B cell (primary cell): ENCODE measurements around the gene CEP112. TPM values are rescaled to one million over a fixed set of nuclear protein-coding genes. Genes with fewer than 3 reads are reported as not detected.

Source experiments
- ATAC-seq: fragments of 200-7000 bp; cut with Tn5 transposase; one replicate; pipeline ENCODE4 v1.10.0; 2021; ENCODE audit warnings: low read depth, mild to moderate bottlenecking, moderate number of reproducible peaks, moderate library complexity
- CTCF ChIA-PET: fragments of 350-600 bp; sonication (Branson Sonifier 250); formaldehyde crosslinking; loops from one replicate; lab custom pipeline; 2021; ENCODE audit warnings: antibody characterized with exemption, inconsistent platforms; lab: Charles Lee
- POLR2A ChIA-PET: fragments of 350-600 bp; sonication (Branson Sonifier 250); formaldehyde crosslinking; loops from one replicate; lab custom pipeline; 2021; ENCODE audit warnings: antibody characterized with exemption; lab: Charles Lee
- DNase-seq: peaks from one replicate; pipeline ENCODE4 v3.0.0; 2013
- H2AFZ ChIP-seq: 2 replicates; pipeline ENCODE4 v1.6.1; 2012; ENCODE audit warnings: mild to moderate bottlenecking, low read depth, low read length; ENCODE audit not compliant: insufficient read depth, poor library complexity, severe bottlenecking
- H3K27ac ChIP-seq, 2 donors: 1 replicate in 1 of 2; 2 replicates in 1 of 2; pipeline ENCODE4 v1.5.1; 2012 to 2013; ENCODE audit warnings: low read length in 2 of 2, mild to moderate bottlenecking in 2 of 2, moderate library complexity in 1 of 2
- H3K27me3 ChIP-seq, 4 experiments: fragments of 200-600 bp in 1 of 4; sonication (generic) in 1 of 4; replicated peaks in 1 of 4; 1 replicate in 2 of 4; 2 replicates in 2 of 4; pipeline versions ENCODE4 v1.6.1 to v1.7.0; 2013 to 2016; ENCODE audit warnings: low read length in 3 of 4, mild to moderate bottlenecking in 2 of 4, mixed read lengths in 1 of 4, moderate library complexity in 1 of 4; ENCODE audit not compliant: insufficient read depth in 4 of 4, control insufficient read depth in 3 of 4; ENCODE audit errors: control extremely low read depth in 1 of 4
- H3K36me3 ChIP-seq, 2 experiments: replicated peaks in 1 of 2; 1 replicate in 1 of 2; 2 replicates in 1 of 2; pipeline versions ENCODE4 v1.6.1 to v1.7.1; 2013; ENCODE audit warnings: low read length in 1 of 2; ENCODE audit not compliant: insufficient read depth in 2 of 2, control insufficient read depth in 1 of 2; ENCODE audit errors: control extremely low read depth in 1 of 2, extremely low read depth in 1 of 2
- H3K4me1 ChIP-seq, 2 donors: fragments of 200-600 bp in 1 of 2; sonication (generic) in 1 of 2; 1 replicate in 1 of 2; 2 replicates in 1 of 2; pipeline versions ENCODE4 v1.5.1 to v1.6.1; 2013 to 2017; ENCODE audit warnings: low read length in 2 of 2; ENCODE audit not compliant: control insufficient read depth in 2 of 2, insufficient read depth in 2 of 2
- H3K4me2 ChIP-seq: replicated peaks from 2 replicates; pipeline ENCODE3; 2012; ENCODE audit warnings: mild to moderate bottlenecking, low read depth, low read length; ENCODE audit not compliant: poor library complexity, severe bottlenecking
- H3K4me3 ChIP-seq, 5 experiments: fragments of 200-600 bp in 1 of 5; sonication (generic) in 1 of 5; 1 replicate in 3 of 5; 2 replicates in 2 of 5; pipeline versions ENCODE4 v1.5.1 to v1.7.0; 2011 to 2016; ENCODE audit warnings: low read length in 4 of 5, mild to moderate bottlenecking in 4 of 5, low read depth in 2 of 5, control low read depth in 1 of 5, moderate library complexity in 1 of 5; ENCODE audit not compliant: insufficient read depth in 1 of 5; ENCODE audit errors: control extremely low read depth in 1 of 5, extremely low read depth in 1 of 5
- H3K79me2 ChIP-seq: fragments of 200-600 bp; sonication (generic); one replicate; pipeline ENCODE4 v1.6.0; 2016; ENCODE audit warnings: low read length; ENCODE audit not compliant: control insufficient read depth, insufficient read depth
- H3K9ac ChIP-seq: fragments of 200-600 bp; sonication (generic); 2 replicates; pipeline ENCODE4 v1.6.1; 2017; ENCODE audit warnings: mild to moderate bottlenecking, low read length, moderate library complexity
- H3K9me3 ChIP-seq, 3 donors: one replicate each; pipeline versions ENCODE4 v1.6.1 to v1.7.1; 2013; ENCODE audit warnings: low read length in 2 of 3; ENCODE audit not compliant: control insufficient read depth in 2 of 3, insufficient read depth in 1 of 3; ENCODE audit errors: control extremely low read depth in 1 of 3
- H4K20me1 ChIP-seq: 2 replicates; pipeline ENCODE4 v1.6.0; 2012; ENCODE audit warnings: mild to moderate bottlenecking, low read length; ENCODE audit not compliant: insufficient read depth, control insufficient read depth, poor library complexity, severe bottlenecking
- H3K27ac Mint-ChIP-seq: one replicate; pipeline ENCODE4 v1.8.0; 2021; ENCODE audit warnings: mixed read lengths
- H3K27me3 Mint-ChIP-seq: one replicate; pipeline ENCODE4 v1.8.0; 2021; ENCODE audit warnings: mixed read lengths
- H3K4me1 Mint-ChIP-seq: one replicate; pipeline ENCODE4 v1.8.0; 2021; ENCODE audit warnings: mixed read lengths
- H3K4me3 Mint-ChIP-seq: one replicate; pipeline ENCODE4 v1.8.0; 2021; ENCODE audit warnings: mixed read lengths
- H3K9me3 Mint-ChIP-seq: one replicate; pipeline ENCODE4 v1.8.0; 2022; ENCODE audit warnings: mixed read lengths; ENCODE audit not compliant: insufficient read depth
- EZH2 ChIP-seq: IDR thresholded peaks from 2 replicates; pipeline ENCODE4 v1.6.1; 2012; ENCODE audit warnings: borderline replicate concordance, low read depth, mild to moderate bottlenecking, moderate library complexity, low read length; ENCODE audit not compliant: insufficient read depth, poor library complexity, severe bottlenecking
- WGBS: methylation state at CpG from one replicate; pipeline ENCODE4 v1.1.5; 2013; ENCODE audit warnings: missing lambda C conversion rate; ENCODE audit not compliant: insufficient coverage; 5-methylcytosine and 5-hydroxymethylcytosine counted together
- intact Hi-C: fragments of 100-400 bp; cut with micrococcal nuclease; formaldehyde crosslinking; loops from one replicate; pipeline ENCODE4 v1.10.0; 2022
- polyA plus RNA-seq: library from polyadenylated mRNA; depleted of rRNA; stranded (reverse); fragments of >200 nt; gene quantifications from 2 replicates; pipeline ENCODE4 v1.2.3, GENCODE V29; 2012
- total RNA-seq, 2 donors: library from RNA; stranded (reverse); fragments of 120-200 nt in 1 of 2; gene quantifications; 1 replicate in 1 of 2; 2 replicates in 1 of 2; pipeline versions ENCODE4 v1.2.3 to v1.2.4, GENCODE V29; 2013 to 2022
- TF ChIP-seq, protein P1 (sequence below): fragments of 200-600 bp; IDR thresholded peaks from one replicate; pipeline ENCODE4 v1.8.0; 2022; ENCODE audit warnings: antibody characterized with exemption, mild to moderate bottlenecking

The CEP112 gene
- total and polyA plus RNA-seq, 2 donors (not counting 1 experiment from before 2014, with no cell fraction given) = 0.57 to 4.6 TPM

DNA sequence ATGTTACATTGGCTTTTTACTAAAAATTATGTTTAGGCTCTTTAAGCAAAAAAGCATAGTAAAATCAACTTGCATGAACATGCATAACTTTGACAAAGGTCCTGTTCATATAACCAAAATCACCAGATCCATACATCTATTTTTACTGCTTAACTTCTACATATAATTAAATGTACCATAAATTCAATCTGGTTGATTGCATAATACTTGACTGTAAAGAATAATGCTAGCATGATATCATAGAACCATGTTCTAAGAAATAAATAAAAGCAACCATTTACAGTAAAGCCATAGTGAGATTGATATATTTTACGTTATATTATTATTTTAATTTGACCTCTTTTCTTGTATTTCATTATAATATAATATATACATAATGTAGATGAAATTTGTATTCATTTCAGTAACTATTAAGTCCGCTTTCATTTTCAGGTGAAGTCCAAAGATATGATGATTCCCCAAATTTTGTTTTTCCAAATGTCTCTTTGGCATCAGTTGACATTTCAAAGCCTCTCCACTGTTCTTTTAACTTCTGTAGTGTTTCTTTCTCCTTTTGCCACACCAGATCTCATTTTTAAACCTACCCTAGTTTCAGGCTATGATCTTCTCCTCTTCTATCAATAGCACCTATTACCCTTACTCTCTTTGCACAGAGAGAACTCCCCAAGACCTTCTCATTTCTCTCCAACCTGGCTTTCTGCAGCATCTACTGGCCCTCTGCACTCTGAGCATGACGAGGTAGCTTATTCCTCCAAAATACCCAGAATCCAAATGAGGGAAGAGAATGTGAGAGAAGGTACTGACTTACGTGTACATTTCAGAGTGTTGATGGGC, 35.5 kb upstream of the CEP112 start:
- no peak for ATAC-seq
- H3K27me3 ChIP-seq = peaks cover 0 to 9% (median 0%) of the 10 kb centered on the region in 4 experiments
- H3K9ac ChIP-seq = no peak overlapping the region
- no peaks in the 10 kb centered on the region for H3K4me1 ChIP-seq
- ChIA-PET POLR2A (no interaction called here), CTCF (no interaction called here)
- Mint-ChIP-seq H3K9me3 (no peaks in the 10 kb centered on the region), H3K27me3 (peaks cover 25% of the 10 kb centered on the region), H3K4me3 (no peak overlapping the region), H3K4me1 (peaks cover 1% of the 10 kb centered on the region), H3K27ac (no peak overlapping the region)
- no peak for DNase-seq
- 86% methylated on average over 1 of the region's 4 CpGs for WGBS
- no peak overlapping the region for H2AFZ ChIP-seq
- no peak overlapping the region for H3K4me2 ChIP-seq
- no peaks in the 10 kb centered on the region for H4K20me1 ChIP-seq
- TF ChIP-seq EZH2 = no peak
- TF ChIP-seq, protein P1, sequence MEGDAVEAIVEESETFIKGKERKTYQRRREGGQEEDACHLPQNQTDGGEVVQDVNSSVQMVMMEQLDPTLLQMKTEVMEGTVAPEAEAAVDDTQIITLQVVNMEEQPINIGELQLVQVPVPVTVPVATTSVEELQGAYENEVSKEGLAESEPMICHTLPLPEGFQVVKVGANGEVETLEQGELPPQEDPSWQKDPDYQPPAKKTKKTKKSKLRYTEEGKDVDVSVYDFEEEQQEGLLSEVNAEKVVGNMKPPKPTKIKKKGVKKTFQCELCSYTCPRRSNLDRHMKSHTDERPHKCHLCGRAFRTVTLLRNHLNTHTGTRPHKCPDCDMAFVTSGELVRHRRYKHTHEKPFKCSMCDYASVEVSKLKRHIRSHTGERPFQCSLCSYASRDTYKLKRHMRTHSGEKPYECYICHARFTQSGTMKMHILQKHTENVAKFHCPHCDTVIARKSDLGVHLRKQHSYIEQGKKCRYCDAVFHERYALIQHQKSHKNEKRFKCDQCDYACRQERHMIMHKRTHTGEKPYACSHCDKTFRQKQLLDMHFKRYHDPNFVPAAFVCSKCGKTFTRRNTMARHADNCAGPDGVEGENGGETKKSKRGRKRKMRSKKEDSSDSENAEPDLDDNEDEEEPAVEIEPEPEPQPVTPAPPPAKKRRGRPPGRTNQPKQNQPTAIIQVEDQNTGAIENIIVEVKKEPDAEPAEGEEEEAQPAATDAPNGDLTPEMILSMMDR = no peak
- H3K79me2 ChIP-seq = no peaks in the 10 kb centered on the region
- H3K36me3 ChIP-seq = no peaks in the 10 kb centered on the region
- H3K27ac ChIP-seq = no peak overlapping the region
- H3K4me3 ChIP-seq = no peak overlapping the region
- intact Hi-C loops = no loop called here
- H3K9me3 ChIP-seq = no peaks in the 10 kb centered on the region

DNA sequence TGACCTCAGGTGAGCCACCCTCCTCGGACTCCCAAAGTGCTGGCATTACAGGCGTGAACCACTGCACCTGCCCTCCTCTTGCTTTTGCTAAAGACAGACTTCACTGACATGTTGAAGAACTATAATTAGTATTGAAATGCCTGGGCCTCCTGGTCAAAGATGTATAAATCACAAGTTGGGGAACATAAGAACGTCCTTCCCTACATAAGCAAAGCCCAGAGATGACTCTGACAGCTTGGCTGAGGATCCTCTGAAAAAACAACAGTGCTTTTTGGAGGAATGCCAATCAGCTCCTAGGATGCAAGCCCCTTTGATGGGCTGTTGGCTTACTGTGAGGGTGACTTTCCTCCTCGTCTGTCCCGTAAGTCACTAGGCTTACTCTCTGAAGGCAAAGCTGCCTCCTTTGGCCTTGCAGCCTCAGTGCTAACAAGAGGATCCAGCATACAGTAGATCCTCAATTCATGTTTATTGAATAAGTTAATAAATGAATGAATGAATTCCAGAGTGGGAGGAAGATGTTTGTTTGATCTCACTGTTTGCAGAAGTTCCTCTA, 30.9 kb upstream of the CEP112 start:
- Histone ChIP-seq H3K27ac (no peak overlapping the region), H3K9me3 (peaks cover 0 to 6% (median 0%) of the 10 kb centered on the region in 3 donors), H3K4me2 (no peak overlapping the region), H3K36me3 (no peaks in the 10 kb centered on the region), H3K9ac (no peak overlapping the region), H3K27me3 (peaks cover 0 to 6% (median 0%) of the 10 kb centered on the region in 4 experiments), H3K4me1 (no peaks in the 10 kb centered on the region), H2AFZ (no peak overlapping the region), H3K79me2 (no peaks in the 10 kb centered on the region), H4K20me1 (no peaks in the 10 kb centered on the region), H3K4me3 (no peak overlapping the region)
- CTCF ChIA-PET = no interaction called here
- H3K4me3 Mint-ChIP-seq = no peak overlapping the region
- intact Hi-C loops = no loop called here
- H3K9me3 Mint-ChIP-seq = no peaks in the 10 kb centered on the region
- H3K4me1 Mint-ChIP-seq = peaks cover 1% of the 10 kb centered on the region
- peaks cover 38% of the 10 kb centered on the region for H3K27me3 Mint-ChIP-seq
- H3K27ac Mint-ChIP-seq = no peak overlapping the region
- ATAC-seq (no peak), DNase-seq (no peak)
- POLR2A ChIA-PET = no interaction called here
- TF ChIP-seq EZH2 = no peak
- TF ChIP-seq, protein P1 = no peak
- 95% methylated on average over 3 of the region's 5 CpGs for WGBS
